A673 (cell line): ENCODE results near the gene BTBD3. TPM values are rescaled to one million over a fixed set of nuclear protein-coding genes. Genes with fewer than 3 reads are reported as not detected.

Experiments
- BruUV-seq: library from RNA; stranded (reverse); fragments of 400-500 nt; replicated peaks from 2 replicates; lab custom pipeline; 2021; lab: Mats Ljungman, UMichigan
- CTCF ChIA-PET: fragments of 300-600 bp; sonication (Branson Sonifier 250); formaldehyde crosslinking; loops from one replicate; lab custom pipeline; 2022; ENCODE audit warnings: antibody characterized with exemption; lab: Charles Lee
- POLR2A ChIA-PET: fragments of 300-600 bp; sonication (Branson Sonifier 250); formaldehyde crosslinking; loops from one replicate; lab custom pipeline; 2022; ENCODE audit warnings: antibody characterized with exemption; ENCODE audit not compliant: low non-redundant PET; lab: Charles Lee
- DNase-seq: peaks from one replicate; pipeline ENCODE4 v3.0.0-alpha.2; 2015; ENCODE audit warnings: low spot score
- H3K27ac ChIP-seq: fragments of 200-600 bp; sonication (generic); 2 replicates; pipeline ENCODE4 v1.5.1; 2016; ENCODE audit warnings: mixed run types, low read depth, mild to moderate bottlenecking, mixed read lengths, antibody characterized with exemption, low read length; ENCODE audit not compliant: poor library complexity, severe bottlenecking
- H3K27me3 ChIP-seq: fragments of 200-600 bp; sonication (generic); replicated peaks from 2 replicates; pipeline ENCODE4 v1.6.1; 2017; ENCODE audit warnings: mixed run types, low read depth, mild to moderate bottlenecking, mixed read lengths, antibody characterized with exemption, low read length; ENCODE audit not compliant: insufficient read depth, poor library complexity
- H3K36me3 ChIP-seq: fragments of 200-600 bp; sonication (generic); 2 replicates; pipeline ENCODE4 v1.6.1; 2016; ENCODE audit warnings: mixed run types, mild to moderate bottlenecking, mixed read lengths, antibody characterized with exemption, low read length; ENCODE audit not compliant: insufficient read depth, poor library complexity, severe bottlenecking
- H3K4me1 ChIP-seq: fragments of 200-600 bp; sonication (generic); 2 replicates; pipeline ENCODE4 v1.6.1; 2017; ENCODE audit warnings: mixed run types, mild to moderate bottlenecking, mixed read lengths, antibody characterized with exemption, low read length; ENCODE audit not compliant: insufficient read depth, poor library complexity, severe bottlenecking
- H3K4me3 ChIP-seq: fragments of 200-600 bp; sonication (generic); 2 replicates; pipeline ENCODE4 v1.5.1; 2016; ENCODE audit warnings: low read depth, mixed run types, mild to moderate bottlenecking, mixed read lengths, low read length; ENCODE audit not compliant: poor library complexity, severe bottlenecking
- H3K9me3 ChIP-seq: fragments of 200-600 bp; sonication (generic); 2 replicates; pipeline ENCODE4 v1.6.1; 2016; ENCODE audit warnings: mixed run types, low read depth, mild to moderate bottlenecking, mixed read lengths, antibody characterized with exemption, low read length; ENCODE audit not compliant: poor library complexity, severe bottlenecking
- EZH2 ChIP-seq: fragments of 200-600 bp; sonication (generic); IDR thresholded peaks from 2 replicates; pipeline ENCODE4 v1.6.1; 2017; ENCODE audit warnings: borderline replicate concordance, low read depth, mild to moderate bottlenecking, mixed read lengths, antibody characterized with exemption, low read length; ENCODE audit not compliant: poor library complexity, severe bottlenecking
- intact Hi-C: fragments of 100-400 bp; cut with micrococcal nuclease; formaldehyde crosslinking; loops from one replicate; pipeline ENCODE4 v1.10.0; 2022; ENCODE audit not compliant: unreplicated experiment
- total RNA-seq: library from RNA; stranded (reverse); gene quantifications from 2 replicates; pipeline ENCODE4 v1.2.3, GENCODE V29; 2021
- TF ChIP-seq, protein P1 (sequence below): fragments of 300-800, 200-600 bp; sonication (generic); conservative IDR thresholded peaks from 2 replicates; pipeline ENCODE4 v1.5.1; 2017; ENCODE audit warnings: low read depth, mild to moderate bottlenecking, antibody characterized with exemption, low read length, moderate library complexity, mixed read lengths

The BTBD3 gene
- total RNA-seq, 1 experiment from 2014 or later, result 43.5 TPM

DNA sequence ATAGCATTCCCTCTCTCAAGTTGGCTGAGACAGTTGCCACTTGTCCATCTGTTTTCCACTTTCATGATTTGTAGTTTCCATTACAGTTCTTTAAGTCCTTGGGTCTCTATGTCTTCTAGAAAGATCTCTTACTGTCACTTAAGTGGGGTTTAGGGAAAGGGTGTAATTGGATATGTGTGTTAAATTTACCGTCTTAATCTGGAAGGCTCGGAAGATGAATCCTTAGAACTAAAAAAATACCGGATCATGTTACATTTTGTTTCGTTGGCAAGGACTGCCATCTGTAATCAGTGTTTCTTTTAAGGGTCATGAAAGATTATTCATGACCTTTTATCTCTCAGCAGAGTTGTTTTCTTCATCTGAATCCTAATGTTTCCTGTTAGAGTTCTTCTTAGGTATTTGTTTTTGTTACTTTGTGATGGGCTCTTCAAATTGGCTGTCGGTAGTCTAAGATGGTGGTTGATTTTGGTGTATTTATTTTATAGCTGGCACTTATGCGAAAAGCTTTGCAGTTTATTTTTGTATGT is 21.8 kb upstream of the BTBD3 start:
- DNase-seq, result peak; percentile 65
- ChIA-PET CTCF (no interaction called here), POLR2A (no interaction called here)
- no TSS peak for BruUV-seq
- H3K27ac ChIP-seq, result peak overlapping the region; percentile 60
- H3K9me3 ChIP-seq, result no peaks in the 10 kb centered on the region
- TF ChIP-seq, protein P1, sequence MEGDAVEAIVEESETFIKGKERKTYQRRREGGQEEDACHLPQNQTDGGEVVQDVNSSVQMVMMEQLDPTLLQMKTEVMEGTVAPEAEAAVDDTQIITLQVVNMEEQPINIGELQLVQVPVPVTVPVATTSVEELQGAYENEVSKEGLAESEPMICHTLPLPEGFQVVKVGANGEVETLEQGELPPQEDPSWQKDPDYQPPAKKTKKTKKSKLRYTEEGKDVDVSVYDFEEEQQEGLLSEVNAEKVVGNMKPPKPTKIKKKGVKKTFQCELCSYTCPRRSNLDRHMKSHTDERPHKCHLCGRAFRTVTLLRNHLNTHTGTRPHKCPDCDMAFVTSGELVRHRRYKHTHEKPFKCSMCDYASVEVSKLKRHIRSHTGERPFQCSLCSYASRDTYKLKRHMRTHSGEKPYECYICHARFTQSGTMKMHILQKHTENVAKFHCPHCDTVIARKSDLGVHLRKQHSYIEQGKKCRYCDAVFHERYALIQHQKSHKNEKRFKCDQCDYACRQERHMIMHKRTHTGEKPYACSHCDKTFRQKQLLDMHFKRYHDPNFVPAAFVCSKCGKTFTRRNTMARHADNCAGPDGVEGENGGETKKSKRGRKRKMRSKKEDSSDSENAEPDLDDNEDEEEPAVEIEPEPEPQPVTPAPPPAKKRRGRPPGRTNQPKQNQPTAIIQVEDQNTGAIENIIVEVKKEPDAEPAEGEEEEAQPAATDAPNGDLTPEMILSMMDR, result no peak
- no peak for TF ChIP-seq EZH2
- H3K4me3 ChIP-seq, result no peak overlapping the region
- intact Hi-C loops, result no loop called here
- no peaks in the 10 kb centered on the region for H3K27me3 ChIP-seq
- no peaks in the 10 kb centered on the region for H3K36me3 ChIP-seq
- peaks cover 41% of the 10 kb centered on the region for H3K4me1 ChIP-seq

DNA sequence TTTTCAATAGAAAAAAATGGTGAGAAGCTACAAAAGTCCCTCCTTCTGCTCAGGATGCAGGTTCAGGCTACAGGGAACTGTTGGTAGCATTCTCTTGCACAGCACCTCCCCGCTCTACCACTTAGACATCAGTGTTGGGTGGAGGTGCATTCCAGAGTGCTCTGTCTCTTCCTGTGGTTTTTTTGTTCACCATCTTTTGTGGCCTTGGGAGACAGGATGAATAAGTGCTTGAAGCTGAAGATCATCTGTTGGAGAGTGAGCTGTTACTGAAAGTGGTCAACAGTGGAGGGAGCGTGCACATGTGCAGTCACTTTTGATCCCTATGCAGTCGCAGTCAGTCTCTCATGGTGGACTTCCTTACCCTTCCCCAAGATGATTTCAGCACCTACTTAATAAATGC is 16.6 kb upstream of the BTBD3 start:
- CTCF ChIA-PET, result no interaction called here
- POLR2A ChIA-PET, result no interaction called here
- Histone ChIP-seq H3K4me3 (no peak overlapping the region), H3K27me3 (no peaks in the 10 kb centered on the region), H3K27ac (no peak overlapping the region), H3K4me1 (peaks cover 11% of the 10 kb centered on the region), H3K9me3 (no peaks in the 10 kb centered on the region), H3K36me3 (no peaks in the 10 kb centered on the region)
- intact Hi-C loops, result no loop called here
- no peak for TF ChIP-seq EZH2
- TF ChIP-seq, protein P1, result no peak
- BruUV-seq, result no TSS peak
- no peak for DNase-seq

DNA sequence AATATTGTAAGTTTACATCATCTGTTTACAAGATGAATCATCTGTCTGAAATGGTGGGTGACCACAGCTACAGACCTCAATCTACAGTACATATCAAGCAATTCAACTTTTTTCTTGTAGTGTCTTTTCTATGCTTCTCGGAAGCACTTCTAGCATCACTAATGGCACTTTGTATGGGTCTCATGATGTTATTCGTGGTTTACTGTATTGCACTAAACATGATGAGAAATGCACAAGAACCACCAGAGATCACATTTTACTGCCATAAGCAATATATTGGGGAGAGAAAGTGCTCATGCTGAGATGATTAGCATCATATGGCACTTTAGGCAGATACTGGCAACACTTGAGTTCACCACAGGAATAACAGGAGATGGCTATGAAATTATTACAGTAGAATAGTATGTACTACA is 15.4 kb upstream of the BTBD3 start:
- no TSS peak for BruUV-seq
- intact Hi-C loops, result no loop called here
- H3K4me3 ChIP-seq, result no peak overlapping the region
- no peaks in the 10 kb centered on the region for H3K36me3 ChIP-seq
- peaks cover 12% of the 10 kb centered on the region for H3K4me1 ChIP-seq
- CTCF ChIA-PET, result interaction anchor here (1.4 kb wide), 1 partner anchor 10 kb away, joined by 4 read pairs; no protein-coding TSS in a partner anchor
- H3K27me3 ChIP-seq, result no peaks in the 10 kb centered on the region
- POLR2A ChIA-PET, result no interaction called here
- no peaks in the 10 kb centered on the region for H3K9me3 ChIP-seq
- peak; percentile 18 for DNase-seq
- no peak overlapping the region for H3K27ac ChIP-seq
- no peak for TF ChIP-seq EZH2

DNA sequence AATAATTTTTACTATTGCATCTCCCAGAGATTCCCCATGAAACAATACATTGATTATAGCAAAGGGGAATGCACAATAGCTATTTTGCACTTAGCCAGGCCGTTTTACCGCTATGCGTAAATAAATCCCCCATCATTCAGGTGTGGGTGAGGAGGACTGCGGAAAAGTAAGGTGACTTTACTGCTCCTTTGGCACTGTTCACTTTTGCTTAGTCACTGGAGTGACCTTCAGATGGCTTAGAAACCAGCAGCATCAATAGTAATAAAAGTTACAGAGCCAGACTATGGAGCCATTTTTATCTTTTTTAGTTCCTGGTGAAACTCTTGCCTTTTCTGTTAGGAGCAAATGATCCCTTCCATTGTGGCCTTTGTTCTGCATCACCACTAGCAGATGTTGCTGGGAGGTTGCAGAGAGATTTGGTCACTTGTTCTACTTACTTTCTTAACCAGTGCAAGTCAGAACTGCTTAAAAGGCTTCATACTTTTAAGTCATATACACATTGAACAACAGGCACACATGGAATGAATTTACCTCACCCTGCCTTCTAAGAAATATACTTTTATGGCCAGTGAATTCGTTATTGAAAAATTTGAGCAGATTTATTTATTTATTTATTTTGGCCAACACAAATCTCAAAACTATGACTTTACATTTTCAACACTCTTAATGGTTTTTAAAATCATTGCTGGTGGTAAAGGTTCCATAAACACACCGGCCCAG is 12.1 kb upstream of the BTBD3 start:
- TF ChIP-seq, protein P1, result no peak
- no peak for TF ChIP-seq EZH2
- ChIA-PET POLR2A (no interaction called here), CTCF (no interaction called here)
- H3K36me3 ChIP-seq, result no peaks in the 10 kb centered on the region
- no peak for DNase-seq
- H3K27ac ChIP-seq, result no peak overlapping the region
- no peaks in the 10 kb centered on the region for H3K27me3 ChIP-seq
- no peaks in the 10 kb centered on the region for H3K9me3 ChIP-seq
- no peak overlapping the region for H3K4me3 ChIP-seq
- no TSS peak for BruUV-seq
- intact Hi-C loops, result no loop called here
- peaks cover 13% of the 10 kb centered on the region for H3K4me1 ChIP-seq
